ENCODE results near the gene CEACAM5. TPM values are rescaled to one million over a fixed set of nuclear protein-coding genes. Genes with fewer than 3 reads are reported as not detected.
"Not testable (repeated sequence)": the region's sequence is repeated elsewhere in the genome, so short reads cannot be mapped to it uniquely, and the experiment has no call there.

Gene CEACAM5
- total RNA-seq, 1 experiment from 2014 or later, result 18.1 TPM

DNA sequence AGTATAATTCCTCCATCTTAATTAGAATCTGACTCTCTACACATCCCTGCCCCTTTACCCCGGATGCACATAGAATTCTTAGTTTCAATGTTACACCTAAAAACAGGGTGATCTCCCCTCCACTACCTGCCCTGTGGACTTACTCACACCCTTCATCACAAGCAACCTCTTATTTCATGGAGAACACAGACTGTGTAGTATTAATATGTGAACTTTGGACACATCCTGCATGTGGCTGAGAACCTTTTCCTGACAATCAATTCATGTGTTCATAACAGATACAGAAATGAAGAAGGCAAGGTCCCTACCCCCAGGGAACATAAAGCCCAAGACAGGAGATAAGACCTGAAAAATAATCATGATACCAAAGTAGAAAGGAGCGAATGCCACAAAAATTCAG, 58.7 kb downstream of the CEACAM5 start:
- intact Hi-C loops (cut with micrococcal nuclease; ENCODE audit: unreplicated experiment), result no loop called here

GRCh38 chr19:41768105-41768504, 59.7 kb downstream of the CEACAM5 start:
- H3K4me3 ChIP-seq; intact Hi-C loops (cut with micrococcal nuclease; ENCODE audit: unreplicated experiment); H3K4me2 ChIP-seq; BruUV-seq (replicated peaks); H3K9me3 ChIP-seq (ENCODE audit: insufficient read depth, low read depth); H3K27me3 ChIP-seq (ENCODE audit: insufficient read depth, low read depth); H3K9me2 ChIP-seq (ENCODE audit: insufficient read depth); H4K20me1 ChIP-seq (ENCODE audit: insufficient read depth); POLR2A ChIA-PET (ENCODE audit: unreplicated experiment); DNase-seq; H2AFZ ChIP-seq; CTCF ChIA-PET; H3K27ac ChIP-seq: not testable (repeated sequence)
- Histone ChIP-seq H3F3A (ENCODE audit: insufficient read depth, low read depth) (peaks cover 88% of the 10 kb centered on the region), H3K79me2 (ENCODE audit: low read depth) (peaks cover 25% of the 10 kb centered on the region), H3K36me3 (ENCODE audit: low read depth) (peaks cover 70% of the 10 kb centered on the region), H3K4me1 (replicated peaks; ENCODE audit: insufficient read depth) (peaks cover 52% of the 10 kb centered on the region)

More for the DNA sequence above, 58.7 kb downstream of the CEACAM5 start:
- H3K79me2 ChIP-seq (ENCODE audit: low read depth), result peaks cover 31% of the 10 kb centered on the region
- no peaks in the 10 kb centered on the region for H3K9me2 ChIP-seq (ENCODE audit: insufficient read depth)
- no peak overlapping the region for H3K4me3 ChIP-seq
- no peak for DNase-seq
- CTCF ChIA-PET, result no interaction called here
- peaks cover 50% of the 10 kb centered on the region for H3K4me1 ChIP-seq (replicated peaks; ENCODE audit: insufficient read depth)
- no TSS peak for BruUV-seq (replicated peaks)
- no peak for TF ChIP-seq CTCF (conservative IDR thresholded peaks at IDR 0.05)
- TF ChIP-seq EZH2 (IDR thresholded peaks at IDR 0.05; ENCODE audit: low read depth), result no peak
- H3K9me3 ChIP-seq (ENCODE audit: insufficient read depth, low read depth), result no peaks in the 10 kb centered on the region
- no peaks in the 10 kb centered on the region for H3K27me3 ChIP-seq (ENCODE audit: insufficient read depth, low read depth)
- peaks cover 72% of the 10 kb centered on the region for H3K36me3 ChIP-seq (ENCODE audit: low read depth)
- POLR2A ChIA-PET (ENCODE audit: unreplicated experiment), result interaction anchor here (0.7 kb wide), 3 partner anchors 8 to 33 kb away, joined by 3 to 10 read pairs (median 5); no protein-coding TSS in a partner anchor
- no peak overlapping the region for H2AFZ ChIP-seq
- no peaks in the 10 kb centered on the region for H4K20me1 ChIP-seq (ENCODE audit: insufficient read depth)
- H3K27ac ChIP-seq, result peak overlapping the region; percentile 30
- H3F3A ChIP-seq (ENCODE audit: insufficient read depth, low read depth), result peaks cover 88% of the 10 kb centered on the region
- H3K4me2 ChIP-seq, result no peak overlapping the region

DNA sequence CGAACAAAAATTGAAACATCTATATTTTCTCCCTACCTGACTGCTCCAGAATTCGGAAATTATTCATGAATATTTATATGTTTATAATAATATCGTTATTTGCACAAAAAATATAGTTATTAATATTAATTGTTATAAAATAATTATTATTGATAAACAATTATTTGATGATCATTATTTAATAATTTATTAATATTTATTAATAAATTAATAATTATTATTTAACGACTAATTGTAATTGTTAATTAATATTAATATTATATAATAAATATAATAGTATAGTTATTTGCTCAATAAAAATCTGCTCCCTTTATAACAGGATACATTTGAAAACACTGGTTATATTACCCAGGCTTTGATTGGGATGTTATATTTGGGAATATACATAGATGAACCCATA, 61.2 kb downstream of the CEACAM5 start:
- Histone ChIP-seq H3K27me3 (ENCODE audit: insufficient read depth, low read depth) (no peaks in the 10 kb centered on the region), H3F3A (ENCODE audit: insufficient read depth, low read depth) (peaks cover 85% of the 10 kb centered on the region), H3K4me2 (no peak overlapping the region), H3K27ac (peak overlapping the region; percentile 100), H3K4me3 (no peak overlapping the region), H3K36me3 (ENCODE audit: low read depth) (peaks cover 56% of the 10 kb centered on the region), H3K9me3 (ENCODE audit: insufficient read depth, low read depth) (no peaks in the 10 kb centered on the region), H3K4me1 (replicated peaks; ENCODE audit: insufficient read depth) (peaks cover 53% of the 10 kb centered on the region), H2AFZ (no peak overlapping the region), H4K20me1 (ENCODE audit: insufficient read depth) (no peaks in the 10 kb centered on the region), H3K79me2 (ENCODE audit: low read depth) (peaks cover 13% of the 10 kb centered on the region; the same call in 1 of the 2 replicates), H3K9me2 (ENCODE audit: insufficient read depth) (no peaks in the 10 kb centered on the region)
- POLR2A ChIA-PET (ENCODE audit: unreplicated experiment), result interaction anchor here (0.7 kb wide), 1 partner anchor 16 kb away, joined by 7 read pairs; no protein-coding TSS in a partner anchor
- no TSS peak for BruUV-seq (replicated peaks)
- intact Hi-C loops (cut with micrococcal nuclease; ENCODE audit: unreplicated experiment), result no loop called here
- no peak for DNase-seq
- CTCF ChIA-PET, result no interaction called here
- TF ChIP-seq EZH2 (IDR thresholded peaks at IDR 0.05; ENCODE audit: low read depth), result no peak
- no peak for TF ChIP-seq CTCF (conservative IDR thresholded peaks at IDR 0.05)

- Histone ChIP-seq H3K4me3 (no peak overlapping the region), H3K9me2 (ENCODE audit: insufficient read depth) (no peaks in the 10 kb centered on the region), H3K9me3 (ENCODE audit: insufficient read depth, low read depth) (no peaks in the 10 kb centered on the region), H3K4me2 (peak overlapping the region; percentile 28), H2AFZ (no peak overlapping the region), H3F3A (ENCODE audit: insufficient read depth, low read depth) (peaks cover 81% of the 10 kb centered on the region), H3K27ac (peak overlapping the region; percentile 100), H3K4me1 (replicated peaks; ENCODE audit: insufficient read depth) (peaks cover 61% of the 10 kb centered on the region), H3K27me3 (ENCODE audit: insufficient read depth, low read depth) (no peaks in the 10 kb centered on the region), H3K79me2 (ENCODE audit: low read depth) (no peaks in the 10 kb centered on the region), H3K36me3 (ENCODE audit: low read depth) (peaks cover 38% of the 10 kb centered on the region), H4K20me1 (ENCODE audit: insufficient read depth) (no peaks in the 10 kb centered on the region)
- intact Hi-C loops (cut with micrococcal nuclease; ENCODE audit: unreplicated experiment), result no loop called here
- CTCF ChIA-PET, result no interaction called here
- POLR2A ChIA-PET (ENCODE audit: unreplicated experiment), result interaction anchor here (0.7 kb wide), 1 partner anchor 424 kb away, joined by 3 read pairs; no protein-coding TSS in a partner anchor
- no TSS peak for BruUV-seq (replicated peaks)
- no peak for DNase-seq
- TF ChIP-seq CTCF (conservative IDR thresholded peaks at IDR 0.05), result no peak
- no peak for TF ChIP-seq EZH2 (IDR thresholded peaks at IDR 0.05; ENCODE audit: low read depth)
These were observed 63.0 kb downstream of the CEACAM5 start for GRCh38 chr19:41771410-41771809.

Measured in PC-9 (cell line).